Measurements from ENCODE around the gene BSN. TPM values are rescaled to one million over a fixed set of nuclear protein-coding genes. Genes with fewer than 3 reads are reported as not detected.

The BSN gene
- total and polyA plus RNA-seq, 2 donors (not counting 1 experiment from before 2014, with no cell fraction given) = 0.03 to 0.20 TPM

DNA sequence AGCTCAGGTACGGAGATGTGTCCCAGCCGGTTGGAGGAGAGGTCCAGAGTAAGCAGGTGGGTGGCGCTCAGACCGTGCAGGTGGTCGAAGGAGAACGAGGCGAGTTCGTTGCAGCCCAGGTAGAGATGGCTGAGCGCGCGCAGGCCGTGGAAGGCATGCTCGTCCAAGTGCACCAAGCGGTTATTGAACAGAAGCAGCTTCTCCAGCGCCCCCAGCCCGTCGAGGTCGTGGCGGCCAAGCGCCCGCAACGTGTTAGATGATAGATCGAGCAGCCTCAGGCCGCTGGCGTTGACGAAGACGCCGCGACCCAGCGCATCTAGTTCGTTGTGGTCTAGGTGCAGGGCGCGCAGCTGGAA is 164.6 kb downstream of the BSN start:
- Histone ChIP-seq H3K27ac (ENCODE audit: low read length in 2 of 2) (no peak overlapping the region), H4K20me1 (ENCODE audit: control insufficient read depth, insufficient read depth, low read length, poor library complexity, severe bottlenecking) (no peaks in the 10 kb centered on the region), H3K4me3 (ENCODE audit: control extremely low read depth in 1 of 5, extremely low read depth in 1 of 5, insufficient read depth in 1 of 5, low read depth in 2 of 5, low read length in 4 of 5) (peak overlapping the region; percentile 65 to 77 (median 71)), H3K9me3 (ENCODE audit: control extremely low read depth in 1 of 3, control insufficient read depth in 2 of 3, insufficient read depth in 1 of 3, low read length in 2 of 3) (no peaks in the 10 kb centered on the region), H3K36me3 (replicated peaks in 1 of 2; ENCODE audit: control extremely low read depth in 1 of 2, control insufficient read depth in 1 of 2, extremely low read depth in 1 of 2, insufficient read depth in 2 of 2, low read length in 1 of 2) (peaks cover 0 to 23% of the 10 kb centered on the region in 2 experiments), H3K27me3 (replicated peaks in 1 of 4; ENCODE audit: control extremely low read depth in 1 of 4, control insufficient read depth in 3 of 4, insufficient read depth in 4 of 4, low read length in 3 of 4) (no peaks in the 10 kb centered on the region), H3K4me1 (ENCODE audit: control insufficient read depth in 2 of 2, insufficient read depth in 2 of 2, low read length in 2 of 2) (peaks cover 16 to 30% of the 10 kb centered on the region in 2 donors), H3K79me2 (ENCODE audit: control insufficient read depth, insufficient read depth, low read length) (peaks cover 4% of the 10 kb centered on the region), H3K4me2 (replicated peaks; ENCODE audit: low read depth, low read length, poor library complexity, severe bottlenecking) (peak overlapping the region; percentile 95), H3K9ac (ENCODE audit: low read length) (peak overlapping the region; percentile 79), H2AFZ (ENCODE audit: insufficient read depth, low read depth, low read length, poor library complexity, severe bottlenecking) (peak overlapping the region; percentile 66)
- Mint-ChIP-seq H3K4me1 (peaks cover 36% of the 10 kb centered on the region), H3K27me3 (no peaks in the 10 kb centered on the region), H3K4me3 (peak overlapping the region; percentile 96), H3K27ac (peak overlapping the region; percentile 92), H3K9me3 (ENCODE audit: insufficient read depth) (no peaks in the 10 kb centered on the region)
- DNase-seq = no peak
- TF ChIP-seq EZH2 (IDR thresholded peaks at IDR 0.05; ENCODE audit: borderline replicate concordance, insufficient read depth, low read depth, low read length, poor library complexity, severe bottlenecking) = no peak
- TF ChIP-seq, protein P1, sequence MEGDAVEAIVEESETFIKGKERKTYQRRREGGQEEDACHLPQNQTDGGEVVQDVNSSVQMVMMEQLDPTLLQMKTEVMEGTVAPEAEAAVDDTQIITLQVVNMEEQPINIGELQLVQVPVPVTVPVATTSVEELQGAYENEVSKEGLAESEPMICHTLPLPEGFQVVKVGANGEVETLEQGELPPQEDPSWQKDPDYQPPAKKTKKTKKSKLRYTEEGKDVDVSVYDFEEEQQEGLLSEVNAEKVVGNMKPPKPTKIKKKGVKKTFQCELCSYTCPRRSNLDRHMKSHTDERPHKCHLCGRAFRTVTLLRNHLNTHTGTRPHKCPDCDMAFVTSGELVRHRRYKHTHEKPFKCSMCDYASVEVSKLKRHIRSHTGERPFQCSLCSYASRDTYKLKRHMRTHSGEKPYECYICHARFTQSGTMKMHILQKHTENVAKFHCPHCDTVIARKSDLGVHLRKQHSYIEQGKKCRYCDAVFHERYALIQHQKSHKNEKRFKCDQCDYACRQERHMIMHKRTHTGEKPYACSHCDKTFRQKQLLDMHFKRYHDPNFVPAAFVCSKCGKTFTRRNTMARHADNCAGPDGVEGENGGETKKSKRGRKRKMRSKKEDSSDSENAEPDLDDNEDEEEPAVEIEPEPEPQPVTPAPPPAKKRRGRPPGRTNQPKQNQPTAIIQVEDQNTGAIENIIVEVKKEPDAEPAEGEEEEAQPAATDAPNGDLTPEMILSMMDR (IDR thresholded peaks at IDR 0.05) = no peak
- WGBS (ENCODE audit: insufficient coverage) = 19% methylated on average over 33 of the region's 33 CpGs
- ATAC-seq (ENCODE audit: low read depth) = no peak
- intact Hi-C loops (cut with micrococcal nuclease) = loop anchor here (1.0 kb wide), 6 partner anchors 45 to 187 kb away; partner anchors contain the start of genes APEH, INKA1, IP6K1 and TRAIP
- CTCF ChIA-PET = interaction anchor here (0.6 to 3.2 kb wide), 14 partner anchors 11 to 1523 kb away, joined by 3 to 22 read pairs (median 4); partner anchors contain the start of genes INKA1, IP6K1 and RBM6
- POLR2A ChIA-PET = interaction anchor here (1.0 to 3.0 kb wide), 2 partner anchors 17 to 84 kb away, joined by 3 to 9 read pairs; partner anchors contain the start of gene INKA1

DNA sequence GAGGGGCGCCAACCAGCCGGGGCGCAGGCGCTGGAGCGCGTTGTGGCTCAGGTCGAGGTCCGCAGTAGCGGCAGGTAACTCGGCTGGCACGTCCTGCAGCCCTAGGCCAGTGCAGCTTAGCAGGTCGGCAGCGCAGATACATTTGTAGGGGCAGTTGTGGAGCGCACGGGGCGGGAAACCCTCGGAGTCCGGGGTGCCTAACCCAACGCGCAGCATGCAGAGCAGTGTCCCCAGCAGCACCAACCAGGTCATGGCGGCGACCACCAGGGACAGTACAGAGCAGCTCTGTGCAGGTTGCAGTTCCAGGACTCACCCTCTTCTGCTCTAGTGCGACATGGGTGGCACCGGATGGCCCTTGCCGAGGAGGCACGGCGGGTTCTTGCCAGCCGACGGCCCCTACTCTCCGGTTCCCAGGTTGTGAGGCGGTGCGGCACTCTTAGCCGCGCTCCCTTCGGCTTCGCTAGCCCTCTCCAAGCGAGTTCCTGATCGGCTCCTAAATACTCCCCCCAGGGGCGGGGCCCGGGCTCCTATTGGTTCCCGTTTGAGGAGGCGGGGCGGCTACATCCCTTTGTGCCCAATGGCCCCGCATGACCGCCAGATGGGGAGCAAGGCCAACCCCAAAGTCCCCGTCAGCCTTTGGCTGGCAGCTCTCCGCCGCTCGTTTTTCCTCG is 165.1 kb downstream of the BSN start, which contains the start of gene AMIGO3:
AMIGO3 (minus strand) TSS at position 471 of the 671 bp plus-strand sequence; CDS start at position 252, 219 bp downstream.
- H3K9ac ChIP-seq (ENCODE audit: low read length) = peak within 1 kb of the TSS; percentile 79
- peaks cover 40% of the 10 kb centered on the region for H3K4me1 Mint-ChIP-seq
- peak within 1 kb of the TSS; percentile 92 for H3K27ac Mint-ChIP-seq

More for the DNA sequence above, 165.1 kb downstream of the BSN start, which contains the start of gene AMIGO3:
- WGBS (ENCODE audit: insufficient coverage) = under 1% methylated on average over 50 of the region's 50 CpGs
- Histone ChIP-seq H3K9me3 (ENCODE audit: control extremely low read depth in 1 of 3, control insufficient read depth in 2 of 3, insufficient read depth in 1 of 3, low read length in 2 of 3) (no peaks in the 10 kb centered on the region), H3K4me3 (ENCODE audit: control extremely low read depth in 1 of 5, extremely low read depth in 1 of 5, insufficient read depth in 1 of 5, low read depth in 2 of 5, low read length in 4 of 5) (peak within 1 kb of the TSS; percentile 65 to 77 (median 71)), H3K27ac (ENCODE audit: low read length in 2 of 2) (peak within 1 kb of the TSS; percentile 66 to 74), H3K4me1 (ENCODE audit: control insufficient read depth in 2 of 2, insufficient read depth in 2 of 2, low read length in 2 of 2) (peaks cover 17 to 33% of the 10 kb centered on the region in 2 donors), H3K79me2 (ENCODE audit: control insufficient read depth, insufficient read depth, low read length) (peaks cover 4% of the 10 kb centered on the region), H3K4me2 (replicated peaks; ENCODE audit: low read depth, low read length, poor library complexity, severe bottlenecking) (peak within 1 kb of the TSS; percentile 95), H3K36me3 (replicated peaks in 1 of 2; ENCODE audit: control extremely low read depth in 1 of 2, control insufficient read depth in 1 of 2, extremely low read depth in 1 of 2, insufficient read depth in 2 of 2, low read length in 1 of 2) (peaks cover 0 to 23% of the 10 kb centered on the region in 2 experiments), H3K27me3 (replicated peaks in 1 of 4; ENCODE audit: control extremely low read depth in 1 of 4, control insufficient read depth in 3 of 4, insufficient read depth in 4 of 4, low read length in 3 of 4) (no peaks in the 10 kb centered on the region), H4K20me1 (ENCODE audit: control insufficient read depth, insufficient read depth, low read length, poor library complexity, severe bottlenecking) (no peaks in the 10 kb centered on the region), H2AFZ (ENCODE audit: insufficient read depth, low read depth, low read length, poor library complexity, severe bottlenecking) (peak within 1 kb of the TSS; percentile 66)
- ATAC-seq (ENCODE audit: low read depth) (peak; percentile 64), DNase-seq (peak; percentile 95)
- Mint-ChIP-seq H3K4me3 (peak within 1 kb of the TSS; percentile 96), H3K27me3 (no peaks in the 10 kb centered on the region), H3K9me3 (ENCODE audit: insufficient read depth) (no peaks in the 10 kb centered on the region)
- POLR2A ChIA-PET = interaction anchor here (0.6 to 3.0 kb wide), 5 partner anchors 18 to 798 kb away, joined by 3 to 9 read pairs (median 4); partner anchors contain the start of gene INKA1
- intact Hi-C loops (cut with micrococcal nuclease) = loop anchor here (1.0 kb wide), 6 partner anchors 45 to 187 kb away; partner anchors contain the start of genes APEH, INKA1, IP6K1 and TRAIP
- TF ChIP-seq, protein P1 (IDR thresholded peaks at IDR 0.05) = peak; percentile 91
- TF ChIP-seq EZH2 (IDR thresholded peaks at IDR 0.05; ENCODE audit: borderline replicate concordance, insufficient read depth, low read depth, low read length, poor library complexity, severe bottlenecking) = no peak
- CTCF ChIA-PET = interaction anchor here (0.7 to 3.2 kb wide), 16 partner anchors 12 to 221 kb away, joined by 3 to 22 read pairs (median 4); partner anchors contain the start of genes INKA1, IP6K1 and RBM6
